NT2/D1 (cell line): ENCODE data around the gene PCGF5.
"Not testable (repeated sequence)": the region's sequence is repeated elsewhere in the genome, so short reads cannot be mapped to it uniquely, and the experiment has no call there.

ENCODE experiments used
- DNase-seq: peaks from one replicate; pipeline ENCODE4 v3.0.0-alpha.2; 2011; ENCODE audit warnings: low read depth, low spot score
- H3K27me3 ChIP-seq: 2 replicates; pipeline ENCODE4 v1.6.0; 2011; ENCODE audit warnings: mild to moderate bottlenecking; ENCODE audit not compliant: insufficient read length, insufficient read depth
- H3K36me3 ChIP-seq: 2 replicates; pipeline ENCODE4 v1.6.1; 2011; ENCODE audit warnings: mild to moderate bottlenecking, low read length, mixed read lengths; ENCODE audit not compliant: insufficient read depth, insufficient read length
- H3K4me1 ChIP-seq: 2 replicates; pipeline ENCODE4 v1.5.1; 2011; ENCODE audit not compliant: insufficient read depth, insufficient read length
- H3K4me3 ChIP-seq: 2 replicates; pipeline ENCODE4 v1.5.1; 2011; ENCODE audit warnings: low read depth; ENCODE audit not compliant: insufficient read length
- H3K9ac ChIP-seq: 2 replicates; pipeline ENCODE4 v1.6.0; 2011; ENCODE audit warnings: low read depth; ENCODE audit not compliant: insufficient read length
- H3K9me3 ChIP-seq: 2 replicates; pipeline ENCODE4 v1.5.1; 2011; ENCODE audit warnings: mild to moderate bottlenecking, low read length; ENCODE audit not compliant: insufficient read depth
- SUZ12 ChIP-seq: IDR thresholded peaks from 2 replicates; pipeline ENCODE4 v1.6.1; 2011; ENCODE audit not compliant: insufficient read length, insufficient read depth; ENCODE audit errors: extremely low read depth
- YY1 ChIP-seq: IDR thresholded peaks from 2 replicates; pipeline ENCODE4 v1.6.1; 2011; ENCODE audit not compliant: insufficient read length, insufficient read depth
- ZNF274 ChIP-seq: IDR thresholded peaks from 2 replicates; pipeline ENCODE4 v1.6.1; 2011; ENCODE audit warnings: mild to moderate bottlenecking, low read depth, low read length

The PCGF5 gene

GRCh38 chr10:91220194-91220953 lies at the start of gene PCGF5:
PCGF5 (plus strand) TSS chr10:91220663; CDS start chr10:91222872, 2,209 bp downstream.
- peak; percentile 60 for DNase-seq
- Histone ChIP-seq H3K36me3 (peaks cover 11% of the 10 kb centered on the region), H3K4me1 (no peaks in the 10 kb centered on the region), H3K27me3 (peaks cover 45% of the 10 kb centered on the region), H3K4me3 (peak within 1 kb of the TSS; percentile 62), H3K9ac (peak within 1 kb of the TSS; percentile 79), H3K9me3 (no peaks in the 10 kb centered on the region)
- no peak for TF ChIP-seq YY1
- no peak for TF ChIP-seq SUZ12

GRCh38 chr10:91171485-91171884 lies 49.0 kb upstream of the PCGF5 start:
- Histone ChIP-seq H3K27me3 (no peaks in the 10 kb centered on the region), H3K4me1 (no peaks in the 10 kb centered on the region), H3K4me3 (no peak overlapping the region), H3K36me3 (no peaks in the 10 kb centered on the region), H3K9me3 (no peaks in the 10 kb centered on the region), H3K9ac (no peak overlapping the region)
- DNase-seq, result no peak
- TF ChIP-seq YY1, result no peak
- TF ChIP-seq ZNF274, result no peak
- no peak for TF ChIP-seq SUZ12

GRCh38 chr10:91172348-91172747 lies 48.1 kb upstream of the PCGF5 start:
- Histone ChIP-seq H3K9me3 (no peaks in the 10 kb centered on the region), H3K4me1 (no peaks in the 10 kb centered on the region), H3K4me3 (no peak overlapping the region), H3K36me3 (no peaks in the 10 kb centered on the region), H3K9ac (no peak overlapping the region), H3K27me3 (no peaks in the 10 kb centered on the region)
- DNase-seq, result no peak
- TF ChIP-seq ZNF274, result no peak
- TF ChIP-seq YY1, result no peak
- TF ChIP-seq SUZ12, result no peak

GRCh38 chr10:91185239-91185875 lies 35.1 kb upstream of the PCGF5 start:
- TF ChIP-seq YY1 (no peak), ZNF274 (no peak), SUZ12 (no peak)
- H3K9me3 ChIP-seq, result no peaks in the 10 kb centered on the region
- no peak overlapping the region for H3K9ac ChIP-seq
- H3K36me3 ChIP-seq, result no peaks in the 10 kb centered on the region
- peaks cover 3% of the 10 kb centered on the region for H3K4me1 ChIP-seq
- H3K27me3 ChIP-seq, result no peaks in the 10 kb centered on the region
- no peak overlapping the region for H3K4me3 ChIP-seq
- DNase-seq, result no peak

GRCh38 chr10:91187156-91187555 lies 33.3 kb upstream of the PCGF5 start:
- no peak overlapping the region for H3K9ac ChIP-seq
- TF ChIP-seq SUZ12, result no peak
- TF ChIP-seq YY1, result no peak
- peaks cover 3% of the 10 kb centered on the region for H3K4me1 ChIP-seq
- H3K27me3 ChIP-seq, result no peaks in the 10 kb centered on the region
- H3K9me3 ChIP-seq, result no peaks in the 10 kb centered on the region
- no peak overlapping the region for H3K4me3 ChIP-seq
- H3K36me3 ChIP-seq, result no peaks in the 10 kb centered on the region
- DNase-seq, result no peak

- not testable (repeated sequence) for H3K36me3 ChIP-seq, H3K4me3 ChIP-seq
Measured at GRCh38 chr10:91188010-91188409, 32.5 kb upstream of the PCGF5 start.

GRCh38 chr10:91188889-91189288 lies 31.6 kb upstream of the PCGF5 start:
- Histone ChIP-seq H3K9ac (no peak overlapping the region), H3K4me1 (peaks cover 3% of the 10 kb centered on the region), H3K9me3 (no peaks in the 10 kb centered on the region), H3K4me3 (no peak overlapping the region), H3K36me3 (no peaks in the 10 kb centered on the region), H3K27me3 (no peaks in the 10 kb centered on the region)
- DNase-seq, result no peak
- TF ChIP-seq SUZ12 (no peak), YY1 (no peak), ZNF274 (no peak)

More at GRCh38 chr10:91188010-91188409, 32.5 kb upstream of the PCGF5 start:
- not testable (repeated sequence) for H3K27me3 ChIP-seq, DNase-seq, H3K9me3 ChIP-seq, H3K9ac ChIP-seq, H3K4me1 ChIP-seq
